BE2C (cell line): ENCODE results near the gene TANC1.

Source experiments
- DNase-seq: peaks from one replicate; pipeline ENCODE4 v3.0.0-alpha.2; 2020
- H3K27me3 ChIP-seq: fragments of 250-450 bp; sonication (Bioruptor Pico); 2 replicates; pipeline ENCODE4 v1.5.1; 2020; ENCODE audit warnings: mild to moderate bottlenecking
- H3K36me3 ChIP-seq: fragments of 250-450 bp; sonication (Bioruptor Pico); 2 replicates; pipeline ENCODE4 v1.5.1; 2020; ENCODE audit warnings: mild to moderate bottlenecking
- H3K4me1 ChIP-seq: fragments of 250-450 bp; sonication (Bioruptor Pico); 2 replicates; pipeline ENCODE4 v1.5.1; 2020
- H3K4me3 ChIP-seq: 2 replicates; pipeline ENCODE4 v1.5.1; 2011; ENCODE audit warnings: low read depth, low read length
- H3K9me3 ChIP-seq: fragments of 250-450 bp; sonication (Bioruptor Pico); 2 replicates; pipeline ENCODE4 v1.5.1; 2020
- CTCF ChIP-seq: IDR thresholded peaks from 2 replicates; pipeline ENCODE4 v1.5.1; 2012; ENCODE audit warnings: mild to moderate bottlenecking, low read depth, low read length

TANC1 gene

GRCh38 chr2:159090514-159091201, 122.2 kb downstream of the TANC1 start:
- no peak for TF ChIP-seq CTCF

GRCh38 chr2:159091381-159091780, 122.9 kb downstream of the TANC1 start:
- no peak for DNase-seq
- no peak for TF ChIP-seq CTCF
- Histone ChIP-seq H3K4me3 (no peak overlapping the region), H3K36me3 (no peaks in the 10 kb centered on the region), H3K9me3 (no peaks in the 10 kb centered on the region), H3K27me3 (no peaks in the 10 kb centered on the region), H3K4me1 (no peaks in the 10 kb centered on the region)

More at GRCh38 chr2:159090514-159091201, 122.2 kb downstream of the TANC1 start:
- no peaks in the 10 kb centered on the region for H3K36me3 ChIP-seq
- H3K9me3 ChIP-seq = no peaks in the 10 kb centered on the region
- no peaks in the 10 kb centered on the region for H3K27me3 ChIP-seq
- H3K4me1 ChIP-seq = no peaks in the 10 kb centered on the region
- no peak for DNase-seq
- H3K4me3 ChIP-seq = no peak overlapping the region

- Histone ChIP-seq H3K4me3 (no peak overlapping the region), H3K27me3 (no peaks in the 10 kb centered on the region), H3K9me3 (no peaks in the 10 kb centered on the region), H3K4me1 (no peaks in the 10 kb centered on the region), H3K36me3 (no peaks in the 10 kb centered on the region)
- TF ChIP-seq CTCF = no peak
- DNase-seq = no peak
Observed at GRCh38 chr2:159091976-159092375, 123.5 kb downstream of the TANC1 start.

- H3K4me1 ChIP-seq = no peaks in the 10 kb centered on the region
- DNase-seq = no peak
Observed at GRCh38 chr2:159093497-159093896, 125.1 kb downstream of the TANC1 start.

GRCh38 chr2:159094173-159094737, 125.8 kb downstream of the TANC1 start:
- DNase-seq = no peak

More at GRCh38 chr2:159093497-159093896, 125.1 kb downstream of the TANC1 start:
- no peak for TF ChIP-seq CTCF
- no peak overlapping the region for H3K4me3 ChIP-seq
- H3K36me3 ChIP-seq = no peaks in the 10 kb centered on the region
- no peaks in the 10 kb centered on the region for H3K9me3 ChIP-seq
- H3K27me3 ChIP-seq = no peaks in the 10 kb centered on the region

More at GRCh38 chr2:159094173-159094737, 125.8 kb downstream of the TANC1 start:
- no peaks in the 10 kb centered on the region for H3K9me3 ChIP-seq
- no peaks in the 10 kb centered on the region for H3K4me1 ChIP-seq
- TF ChIP-seq CTCF = no peak
- no peak overlapping the region for H3K4me3 ChIP-seq
- H3K27me3 ChIP-seq = no peaks in the 10 kb centered on the region
- no peaks in the 10 kb centered on the region for H3K36me3 ChIP-seq
